Heart left ventricle (tissue), 16 donors: ENCODE measurements around the gene OTOGL. TPM values are rescaled to one million over a fixed set of nuclear protein-coding genes. Genes with fewer than 3 reads are reported as not detected.

Source experiments
- ATAC-seq, 4 donors: fragments of 200-7000 bp; cut with Tn5 transposase; one replicate each; pipeline ENCODE4 v1.9.1; 2020 to 2022; ENCODE audit warnings: moderate library complexity in 4 of 4, mild to moderate bottlenecking in 3 of 4, moderate number of reproducible peaks in 1 of 4
- DNase-seq, 5 donors: peaks; one replicate each; pipeline ENCODE4 v3.0.0-alpha.2; 2020
- H3K27ac ChIP-seq, 12 donors: fragments of 200-600 bp; sonication (generic) in 4 of 12; one replicate each; pipeline versions ENCODE4 v1.5.0 to v1.8.0; 2016 to 2022; ENCODE audit warnings: mild to moderate bottlenecking in 2 of 12
- H3K27me3 ChIP-seq, 9 donors: fragments of 200-600 bp; sonication (generic) in 2 of 9; one replicate each; pipeline versions ENCODE4 v1.5.1 to v1.8.0; 2016 to 2022; ENCODE audit warnings: mild to moderate bottlenecking in 3 of 9
- H3K36me3 ChIP-seq, 9 donors: fragments of 200-600 bp; sonication (generic) in 2 of 9; one replicate each; pipeline versions ENCODE4 v1.5.0 to v1.8.0; 2018 to 2022; ENCODE audit warnings: mild to moderate bottlenecking in 2 of 9
- H3K4me1 ChIP-seq, 12 donors: fragments of 200-600 bp; sonication (generic) in 4 of 12; one replicate each; pipeline versions ENCODE4 v1.5.0 to v1.8.0; 2016 to 2022; ENCODE audit warnings: mild to moderate bottlenecking in 3 of 12
- H3K4me3 ChIP-seq, 12 donors: fragments of 200-600 bp; sonication (generic) in 4 of 12; one replicate each; pipeline versions ENCODE4 v1.5.0 to v1.8.0; 2017 to 2022; ENCODE audit warnings: mild to moderate bottlenecking in 9 of 12, moderate library complexity in 4 of 12
- H3K9me3 ChIP-seq, 12 donors: fragments of 200-600 bp; sonication (generic) in 4 of 12; one replicate each; pipeline versions ENCODE4 v1.5.0 to v1.8.0; 2016 to 2022; ENCODE audit warnings: mild to moderate bottlenecking in 1 of 12
- CTCF ChIP-seq, 12 donors: fragments of 200-600 bp; sonication (generic) in 4 of 12; IDR thresholded peaks; one replicate each; pipeline versions ENCODE4 v1.5.0 to v1.8.0; 2018 to 2022; ENCODE audit warnings: antibody characterized with exemption in 12 of 12, mild to moderate bottlenecking in 5 of 12
- POLR2A ChIP-seq, 2 donors: fragments of 450-650 bp; IDR thresholded peaks; one replicate each; pipeline ENCODE4 v1.6.1; 2017; ENCODE audit warnings: antibody characterized with exemption in 2 of 2, mild to moderate bottlenecking in 2 of 2, moderate library complexity in 2 of 2
- WGBS, 4 donors: extraction: QIAGEN DNeasy Blood & Tissue Kit in 2 of 4; methylation state at CpG; one replicate each; pipeline versions ENCODE4 v1.1.5 to v1.1.7; 2013 to 2018; 5-methylcytosine and 5-hydroxymethylcytosine counted together
- intact Hi-C, 10 donors: fragments of 100-400 bp; cut with DNase I; formaldehyde crosslinking; loops; one replicate each; pipeline versions ENCODE4 v1.11.1 to v1.14.2; 2022
- polyA plus RNA-seq, 2 donors: library from polyadenylated mRNA; stranded (reverse); fragments of 200-250 nt; gene quantifications; one replicate each; pipeline ENCODE4 v1.2.3, GENCODE V29; 2013
- total RNA-seq, 9 donors: library from RNA; depleted of rRNA in 2 of 9; stranded (reverse); fragments of >200 nt in 2 of 9; fragmentation: NEBNext Ultra II Directional in 3 of 9; extraction: Animal tissue kit (Norgen Biotek cat#: 25700) in 3 of 9; gene quantifications; one replicate each; pipeline versions ENCODE4 v1.1.0 to v1.2.4, GENCODE V29; 2016 to 2023
- donor health status: ischemic (EF 13 %, LVEDD 7.1; RV severe dilation, severe dysfunction).
- donor health status: healthy with polysubstance abuse.
- donor health status: DM: no; HTN: yes; CAD: no.
- donor health status: DM: no; HTN: no; CAD: no.
- donor health status: ischemic (EF 25% LVEDD 6.9; RV normal size, moderate dysfunction).
- donor health status: ischemic (EF 25% LVEDD 5.7; RV mildly dilated, moderate dysfunction).
- donor health status: healthy.
- donor health status: DM: yes; HTN: yes; CAD: no.
- donor health status: ischemic (EF 35%, LVEDD 5.7; RV mildly dilated, moderate dysfunction).
- donor health status: nonischemic (EF 11% LVEDD 7.7; RV severe dilation, severe dysfunction).
- donor health status: DM: yes; HTN: yes; CAD: no.
- donor health status: PGD.
- donor health status: ischemic (EF 29% LVEDD 5.4; RV normal size, mild dysfunction).
- donor health status: nonischemic (EF 23%, LVEDD 6.1; RV moderate dilation, normal function).

OTOGL gene
- total and polyA plus RNA-seq, 11 donors = 0.05 to 1.3 (median 0.27) TPM

- Histone ChIP-seq H3K36me3 (no peaks in the 10 kb centered on the region), H3K9me3 (no peaks in the 10 kb centered on the region), H3K27ac (no peak overlapping the region), H3K27me3 (no peaks in the 10 kb centered on the region), H3K4me1 (no peaks in the 10 kb centered on the region), H3K4me3 (no peak overlapping the region)
- ATAC-seq = no peak
- intact Hi-C loops = no loop called here
- TF ChIP-seq CTCF (IDR thresholded peaks at IDR 0.05) = no peak
- WGBS, 4 donors = 74 to 89% (median 80%) methylated on average over 1 of the region's 1 CpG
- DNase-seq = no peak
Measured at GRCh38 chr12:80352474-80352873, 253.1 kb downstream of the OTOGL start.

- intact Hi-C loops = no loop called here
- no peak for ATAC-seq
- WGBS, 4 donors = 85 to 96% (median 88%) methylated on average over 2 of the region's 2 CpGs
Measured at GRCh38 chr12:80353254-80353653, 253.9 kb downstream of the OTOGL start.

DNA sequence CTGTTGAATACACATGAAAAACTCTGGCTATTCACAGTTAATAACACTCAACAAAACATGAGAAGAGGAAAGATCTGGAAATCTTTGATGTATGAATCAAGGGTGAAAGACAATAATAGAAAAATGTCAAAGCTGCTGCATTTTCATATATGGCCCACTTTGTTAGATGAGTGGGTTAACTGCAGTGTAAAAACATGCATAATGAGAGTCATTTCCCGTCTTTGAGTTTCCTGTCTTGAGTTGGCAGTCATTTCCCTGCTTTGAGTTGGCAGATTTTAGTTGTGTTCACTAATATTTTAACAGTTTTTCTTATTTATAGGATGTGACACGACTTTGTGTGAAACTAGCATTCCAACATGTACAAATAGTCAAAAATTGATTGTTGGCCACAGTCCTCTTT, 256.8 kb downstream of the OTOGL start:
- intact Hi-C loops = no loop called here
- H3K36me3 ChIP-seq = no peaks in the 10 kb centered on the region
- DNase-seq (no peak), ATAC-seq (no peak)
- H3K4me1 ChIP-seq = no peaks in the 10 kb centered on the region
- WGBS, 4 donors = 34 to 58% (median 37%) methylated on average over 2 of the region's 2 CpGs
- no peak for TF ChIP-seq CTCF (IDR thresholded peaks at IDR 0.05)
- TF ChIP-seq POLR2A (IDR thresholded peaks at IDR 0.05) = no peak
- H3K4me3 ChIP-seq = no peak overlapping the region
- H3K9me3 ChIP-seq = no peaks in the 10 kb centered on the region
- no peak overlapping the region for H3K27ac ChIP-seq
- no peaks in the 10 kb centered on the region for H3K27me3 ChIP-seq

More at GRCh38 chr12:80353254-80353653, 253.9 kb downstream of the OTOGL start:
- Histone ChIP-seq H3K27me3 (no peaks in the 10 kb centered on the region), H3K4me3 (no peak overlapping the region), H3K9me3 (no peaks in the 10 kb centered on the region), H3K4me1 (no peaks in the 10 kb centered on the region), H3K36me3 (no peaks in the 10 kb centered on the region), H3K27ac (no peak overlapping the region)
- DNase-seq = no peak
- no peak for TF ChIP-seq POLR2A (IDR thresholded peaks at IDR 0.05)
- TF ChIP-seq CTCF (IDR thresholded peaks at IDR 0.05) = no peak

- no peak for ATAC-seq
- intact Hi-C loops = no loop called here
- no peak for TF ChIP-seq POLR2A (IDR thresholded peaks at IDR 0.05)
- no peak for TF ChIP-seq CTCF (IDR thresholded peaks at IDR 0.05)
Measured at GRCh38 chr12:80359703-80360102, 260.4 kb downstream of the OTOGL start.

More at GRCh38 chr12:80359703-80360102, 260.4 kb downstream of the OTOGL start:
- Histone ChIP-seq H3K27ac (no peak overlapping the region), H3K4me3 (no peak overlapping the region), H3K36me3 (no peaks in the 10 kb centered on the region), H3K4me1 (no peaks in the 10 kb centered on the region), H3K9me3 (peaks cover 0 to 18% (median 0%) of the 10 kb centered on the region in 12 donors), H3K27me3 (no peaks in the 10 kb centered on the region)
- DNase-seq = no peak
